Kidney (tissue), 14 donors: ENCODE data around the gene TESK1. TPM values are rescaled to one million over a fixed set of nuclear protein-coding genes. Genes with fewer than 3 reads are reported as not detected.
A peak's percentile ranks its signal among the peaks of the same experiment; 100 is the strongest.

Experiments used
- DNase-seq, 5 donors: peaks; one replicate each; pipeline ENCODE4 v3.0.0-alpha.2; 2013 to 2020
- FAIRE-seq: peaks from 2 replicates; lab custom pipeline; 2012; peaks lifted over from hg19 to GRCh38; lab: Jason Lieb, UNC
- H3K27ac ChIP-seq, 2 donors: one replicate each; pipeline ENCODE4 v1.7.0; 2013; ENCODE audit warnings: low read depth in 2 of 2, low read length in 2 of 2, inconsistent platforms in 1 of 2
- H3K27me3 ChIP-seq: one replicate; pipeline ENCODE4 v1.7.1; 2013; ENCODE audit warnings: low read length, inconsistent platforms; ENCODE audit not compliant: control insufficient read depth, insufficient read depth
- H3K36me3 ChIP-seq, 3 donors: one replicate each; pipeline versions ENCODE4 v1.7.0 to v1.7.1; 2013; ENCODE audit warnings: low read length in 3 of 3, control low read depth in 1 of 3, inconsistent platforms in 1 of 3; ENCODE audit not compliant: insufficient read depth in 3 of 3, control insufficient read depth in 2 of 3
- H3K4me1 ChIP-seq, 3 donors: one replicate each; pipeline versions ENCODE4 v1.7.0 to v1.7.1; 2013; ENCODE audit warnings: low read length in 3 of 3, inconsistent platforms in 1 of 3, low read depth in 1 of 3; ENCODE audit not compliant: control insufficient read depth in 2 of 3, insufficient read depth in 2 of 3
- H3K4me3 ChIP-seq, 3 donors: one replicate each; pipeline versions ENCODE4 v1.7.0 to v1.8.1; 2013; ENCODE audit warnings: low read length in 3 of 3, control low read depth in 1 of 3, inconsistent platforms in 1 of 3
- H3K9ac ChIP-seq, 3 donors: one replicate each; pipeline versions ENCODE4 v1.7.0 to v1.7.1; 2013; ENCODE audit warnings: low read length in 3 of 3, control low read depth in 1 of 3, inconsistent platforms in 1 of 3
- H3K9me3 ChIP-seq, 3 donors: one replicate each; pipeline versions ENCODE4 v1.7.0 to v1.7.1; 2013; ENCODE audit warnings: low read length in 3 of 3, control low read depth in 1 of 3, inconsistent platforms in 1 of 3; ENCODE audit not compliant: control insufficient read depth in 2 of 3, insufficient read depth in 1 of 3
- CTCF ChIP-seq: IDR thresholded peaks from 3 replicates; pipeline ENCODE4 v1.5.1; 2012; ENCODE audit warnings: mild to moderate bottlenecking, moderate library complexity, borderline replicate concordance; ENCODE audit not compliant: insufficient read depth; ENCODE audit errors: extremely low read depth
- intact Hi-C: fragments of 100-400 bp; cut with DNase I; formaldehyde crosslinking; loops from one replicate; pipeline ENCODE4 v1.11.1; 2022
- microRNA-seq: library from miRNA; unstranded; fragments of <30 nt; microRNA quantifications from one replicate; pipeline ENCODE4 v1.2.0, GENCODE V29; 2020
- polyA plus RNA-seq: library from polyadenylated mRNA; stranded (reverse); fragments of 350-450 nt; fragmentation: Illumina TruSeq; extraction: RNeasy Lipid Tissue Mini Kit (QIAGEN cat#74804); gene quantifications from one replicate; pipeline ENCODE4 v1.2.3, GENCODE V29; 2014; ENCODE audit warnings: low read depth, low replicate concordance; ENCODE audit not compliant: insufficient read depth
- total RNA-seq: library from RNA; stranded (reverse); fragmentation: NEBNext Ultra II Directional; extraction: Animal tissue kit (Norgen Biotek cat#: 25700); gene quantifications from one replicate; pipeline ENCODE4 v1.2.1, GENCODE V29; 2021
- donor health status: control.
- donor health status: control.
- donor health status: control.
- donor health status: control.
- donor health status: control.
- donor health status: DM: yes; HTN: yes; CAD: no.
- donor health status: Normal renal cell carcinoma (clear cell type).

Gene TESK1
- total and polyA plus RNA-seq, 2 donors from 2014 or later: 34.6 to 35.8 TPM

- TF ChIP-seq CTCF: no peak
- Histone ChIP-seq H3K27ac (no peak overlapping the region), H3K27me3 (no peaks in the 10 kb centered on the region), H3K4me3 (peak overlapping the region in 2 of 3 donors; percentile 73 to 91), H3K4me1 (peaks cover 0 to 10% (median 9%) of the 10 kb centered on the region in 3 donors), H3K36me3 (peaks cover 0 to 10% (median 3%) of the 10 kb centered on the region in 3 donors), H3K9me3 (no peaks in the 10 kb centered on the region), H3K9ac (peak overlapping the region in 1 of 3 donors; percentile 97)
- peak in 1 of 5 donors; percentile 36 for DNase-seq
- intact Hi-C loops: no loop called here
- FAIRE-seq: no peak
Observed at GRCh38 chr9:35659340-35659739, 54.3 kb downstream of the TESK1 start.

Small RNA genes within 50 kb of the gene (microRNA-seq; reads per million reads assigned to microRNA genes)
- 1.7 reads per million for gene MIR4667

Other genes starting within 250 kb of the TESK1 start
- 27.3 TPM for gene RUSC2, start 115.2 kb upstream of the TESK1 start, total RNA-seq
- gene RUSC2, start 115.2 kb upstream of the TESK1 start, polyA plus RNA-seq: 13.4 TPM
- 7.1 TPM for gene CD72, start 13.2 kb downstream of the TESK1 start, total RNA-seq
- 2.3 TPM for gene CD72, start 13.2 kb downstream of the TESK1 start, polyA plus RNA-seq
- gene SIT1, start 45.7 kb downstream of the TESK1 start, total RNA-seq: 3.1 TPM
- gene SIT1, start 45.7 kb downstream of the TESK1 start, polyA plus RNA-seq: 0.32 TPM
- 36,256 TPM for gene RMRP, start 52.8 kb downstream of the TESK1 start, total RNA-seq
- not detected for gene RMRP, start 52.8 kb downstream of the TESK1 start, polyA plus RNA-seq
- gene CCDC107, start 53.0 kb downstream of the TESK1 start, total RNA-seq: 26.8 TPM
- 52.3 TPM for gene CCDC107, start 53.0 kb downstream of the TESK1 start, polyA plus RNA-seq
- gene ARHGEF39, start 59.9 kb downstream of the TESK1 start, total RNA-seq: 0.72 TPM
- 0.17 TPM for gene ARHGEF39, start 59.9 kb downstream of the TESK1 start, polyA plus RNA-seq
- gene CA9, start 68.7 kb downstream of the TESK1 start, total RNA-seq: 0.85 TPM
- gene CA9, start 68.7 kb downstream of the TESK1 start, polyA plus RNA-seq: 0.67 TPM
- gene TPM2, start 84.7 kb downstream of the TESK1 start, total RNA-seq: 218 TPM
- 287 TPM for gene TPM2, start 84.7 kb downstream of the TESK1 start, polyA plus RNA-seq
- 376 TPM for gene TLN1, start 126.9 kb downstream of the TESK1 start, total RNA-seq
- 71.7 TPM for gene TLN1, start 126.9 kb downstream of the TESK1 start, polyA plus RNA-seq
- 40.5 TPM for gene CREB3, start 127.4 kb downstream of the TESK1 start, total RNA-seq
- 52.0 TPM for gene CREB3, start 127.4 kb downstream of the TESK1 start, polyA plus RNA-seq
- 93.2 TPM for gene GBA2, start 144.0 kb downstream of the TESK1 start, total RNA-seq
- gene GBA2, start 144.0 kb downstream of the TESK1 start, polyA plus RNA-seq: 83.2 TPM
- 39.2 TPM for gene RGP1, start 144.0 kb downstream of the TESK1 start, total RNA-seq
- 11.0 TPM for gene RGP1, start 144.0 kb downstream of the TESK1 start, polyA plus RNA-seq
- gene MSMP, start 149.0 kb downstream of the TESK1 start, total RNA-seq: 0.47 TPM
- gene MSMP, start 149.0 kb downstream of the TESK1 start, polyA plus RNA-seq: not detected
- gene NPR2, start 186.3 kb downstream of the TESK1 start, total RNA-seq: 17.0 TPM
- gene NPR2, start 186.3 kb downstream of the TESK1 start, polyA plus RNA-seq: 11.4 TPM
- 6.1 TPM for gene SPAG8, start 207.0 kb downstream of the TESK1 start, total RNA-seq
- gene SPAG8, start 207.0 kb downstream of the TESK1 start, polyA plus RNA-seq: 2.4 TPM
- gene HINT2, start 209.8 kb downstream of the TESK1 start, total RNA-seq: 55.1 TPM
- 307 TPM for gene HINT2, start 209.8 kb downstream of the TESK1 start, polyA plus RNA-seq
- gene FAM221B, start 223.5 kb downstream of the TESK1 start, total RNA-seq: not detected
- not detected for gene FAM221B, start 223.5 kb downstream of the TESK1 start, polyA plus RNA-seq
- gene TMEM8B, start 224.0 kb downstream of the TESK1 start, total RNA-seq: 18.3 TPM
- gene TMEM8B, start 224.0 kb downstream of the TESK1 start, polyA plus RNA-seq: 17.6 TPM